ENCODE measurements around the gene LRRC71. TPM values are rescaled to one million over a fixed set of nuclear protein-coding genes. Genes with fewer than 3 reads are reported as not detected.

The LRRC71 gene
- polyA plus RNA-seq, 3 donors = not detected

GRCh38 chr1:156875341-156875615 is 45.2 kb upstream of the LRRC71 start:
- Mint-ChIP-seq H3K27ac (no peak overlapping the region), H3K4me3 (no peak overlapping the region), H3K4me1 (no peaks in the 10 kb centered on the region), H3K27me3 (ENCODE audit: low read depth in 3 of 3) (peaks cover 19 to 32% (median 24%) of the 10 kb centered on the region in 3 donors), H3K36me3 (no peaks in the 10 kb centered on the region), H3K9me3 (no peaks in the 10 kb centered on the region)
- Histone ChIP-seq H2AFZ (ENCODE audit: insufficient read depth, low read depth, low read length, poor library complexity, severe bottlenecking) (no peak overlapping the region), H3K27me3 (ENCODE audit: control insufficient read depth in 2 of 2, insufficient read depth in 2 of 2, low read length in 2 of 2) (peaks cover 0 to 12% of the 10 kb centered on the region in 2 donors), H3K79me2 (ENCODE audit: insufficient read depth, low read length) (no peaks in the 10 kb centered on the region), H3K4me3 (replicated peaks in 1 of 3; ENCODE audit: low read depth in 2 of 3, low read length in 3 of 3) (no peak overlapping the region), H3K9me3 (replicated peaks in 1 of 2; ENCODE audit: control insufficient read depth in 1 of 2, insufficient read depth in 1 of 2, low read length in 2 of 2) (no peaks in the 10 kb centered on the region), H4K20me1 (ENCODE audit: insufficient read depth, low read length) (no peaks in the 10 kb centered on the region), H3K4me1 (ENCODE audit: control insufficient read depth in 1 of 2, insufficient read depth in 2 of 2, low read length in 2 of 2) (no peaks in the 10 kb centered on the region), H3K27ac (ENCODE audit: low read depth in 1 of 2, low read length in 2 of 2) (no peak overlapping the region), H3K36me3 (replicated peaks in 1 of 2; ENCODE audit: control insufficient read depth in 1 of 2, insufficient read depth in 2 of 2, low read length in 2 of 2) (no peaks in the 10 kb centered on the region), H3K4me2 (replicated peaks; ENCODE audit: extremely low read depth, low read length, poor library complexity, severe bottlenecking) (no peak overlapping the region), H3K9ac (ENCODE audit: insufficient read depth, low read length, poor library complexity, severe bottlenecking) (no peak overlapping the region)
- 90% methylated on average over 2 of the region's 5 CpGs for WGBS (ENCODE audit: insufficient coverage)
- no peak for DNase-seq
- intact Hi-C loops (cut with micrococcal nuclease) = no loop called here
- no peak for TF ChIP-seq CTCF (IDR thresholded peaks at IDR 0.05)

- Histone ChIP-seq H3K9ac (ENCODE audit: insufficient read depth, low read length, poor library complexity, severe bottlenecking) (no peak overlapping the region), H3K79me2 (ENCODE audit: insufficient read depth, low read length) (no peaks in the 10 kb centered on the region), H3K9me3 (replicated peaks in 1 of 2; ENCODE audit: control insufficient read depth in 1 of 2, insufficient read depth in 1 of 2, low read length in 2 of 2) (no peaks in the 10 kb centered on the region), H3K27me3 (ENCODE audit: control insufficient read depth in 2 of 2, insufficient read depth in 2 of 2, low read length in 2 of 2) (peaks cover 0 to 12% of the 10 kb centered on the region in 2 donors), H4K20me1 (ENCODE audit: insufficient read depth, low read length) (no peaks in the 10 kb centered on the region), H3K4me1 (ENCODE audit: control insufficient read depth in 1 of 2, insufficient read depth in 2 of 2, low read length in 2 of 2) (no peaks in the 10 kb centered on the region), H3K36me3 (replicated peaks in 1 of 2; ENCODE audit: control insufficient read depth in 1 of 2, insufficient read depth in 2 of 2, low read length in 2 of 2) (no peaks in the 10 kb centered on the region), H3K27ac (ENCODE audit: low read depth in 1 of 2, low read length in 2 of 2) (no peak overlapping the region), H3K4me3 (replicated peaks in 1 of 3; ENCODE audit: low read depth in 2 of 3, low read length in 3 of 3) (no peak overlapping the region), H2AFZ (ENCODE audit: insufficient read depth, low read depth, low read length, poor library complexity, severe bottlenecking) (no peak overlapping the region), H3K4me2 (replicated peaks; ENCODE audit: extremely low read depth, low read length, poor library complexity, severe bottlenecking) (no peak overlapping the region)
- no peaks in the 10 kb centered on the region for H3K9me3 Mint-ChIP-seq
- peaks cover 21 to 33% (median 23%) of the 10 kb centered on the region in 3 donors for H3K27me3 Mint-ChIP-seq (ENCODE audit: low read depth in 3 of 3)
- intact Hi-C loops (cut with micrococcal nuclease) = no loop called here
- no peaks in the 10 kb centered on the region for H3K4me1 Mint-ChIP-seq
- no peak for TF ChIP-seq CTCF (IDR thresholded peaks at IDR 0.05)
- WGBS (ENCODE audit: insufficient coverage) = 51% methylated on average over 19 of the region's 21 CpGs
- no peak for DNase-seq
- no peaks in the 10 kb centered on the region for H3K36me3 Mint-ChIP-seq
- H3K27ac Mint-ChIP-seq = no peak overlapping the region
- no peak overlapping the region for H3K4me3 Mint-ChIP-seq
Measured at GRCh38 chr1:156876281-156876680, 44.2 kb upstream of the LRRC71 start.
